B cell (primary cell): Measurements from ENCODE around the gene LRIT2. TPM values are rescaled to one million over a fixed set of nuclear protein-coding genes. Genes with fewer than 3 reads are reported as not detected.

Source experiments
- ATAC-seq: fragments of 200-7000 bp; cut with Tn5 transposase; one replicate; pipeline ENCODE4 v1.10.0; 2021; ENCODE audit warnings: low read depth, mild to moderate bottlenecking, moderate number of reproducible peaks, moderate library complexity
- CTCF ChIA-PET: fragments of 350-600 bp; sonication (Branson Sonifier 250); formaldehyde crosslinking; loops from one replicate; lab custom pipeline; 2021; ENCODE audit warnings: antibody characterized with exemption, inconsistent platforms; lab: Charles Lee
- POLR2A ChIA-PET: fragments of 350-600 bp; sonication (Branson Sonifier 250); formaldehyde crosslinking; loops from one replicate; lab custom pipeline; 2021; ENCODE audit warnings: antibody characterized with exemption; lab: Charles Lee
- DNase-seq: peaks from one replicate; pipeline ENCODE4 v3.0.0; 2013
- H2AFZ ChIP-seq: 2 replicates; pipeline ENCODE4 v1.6.1; 2012; ENCODE audit warnings: mild to moderate bottlenecking, low read depth, low read length; ENCODE audit not compliant: insufficient read depth, poor library complexity, severe bottlenecking
- H3K27ac ChIP-seq, 2 donors: 1 replicate in 1 of 2; 2 replicates in 1 of 2; pipeline ENCODE4 v1.5.1; 2012 to 2013; ENCODE audit warnings: low read length in 2 of 2, mild to moderate bottlenecking in 2 of 2, moderate library complexity in 1 of 2
- H3K27me3 ChIP-seq, 4 experiments: fragments of 200-600 bp in 1 of 4; sonication (generic) in 1 of 4; replicated peaks in 1 of 4; 1 replicate in 2 of 4; 2 replicates in 2 of 4; pipeline versions ENCODE4 v1.6.1 to v1.7.0; 2013 to 2016; ENCODE audit warnings: low read length in 3 of 4, mild to moderate bottlenecking in 2 of 4, mixed read lengths in 1 of 4, moderate library complexity in 1 of 4; ENCODE audit not compliant: insufficient read depth in 4 of 4, control insufficient read depth in 3 of 4; ENCODE audit errors: control extremely low read depth in 1 of 4
- H3K36me3 ChIP-seq, 2 experiments: replicated peaks in 1 of 2; 1 replicate in 1 of 2; 2 replicates in 1 of 2; pipeline versions ENCODE4 v1.6.1 to v1.7.1; 2013; ENCODE audit warnings: low read length in 1 of 2; ENCODE audit not compliant: insufficient read depth in 2 of 2, control insufficient read depth in 1 of 2; ENCODE audit errors: control extremely low read depth in 1 of 2, extremely low read depth in 1 of 2
- H3K4me1 ChIP-seq, 2 donors: fragments of 200-600 bp in 1 of 2; sonication (generic) in 1 of 2; 1 replicate in 1 of 2; 2 replicates in 1 of 2; pipeline versions ENCODE4 v1.5.1 to v1.6.1; 2013 to 2017; ENCODE audit warnings: low read length in 2 of 2; ENCODE audit not compliant: control insufficient read depth in 2 of 2, insufficient read depth in 2 of 2
- H3K4me2 ChIP-seq: replicated peaks from 2 replicates; pipeline ENCODE3; 2012; ENCODE audit warnings: mild to moderate bottlenecking, low read depth, low read length; ENCODE audit not compliant: poor library complexity, severe bottlenecking
- H3K4me3 ChIP-seq, 5 experiments: fragments of 200-600 bp in 1 of 5; sonication (generic) in 1 of 5; 1 replicate in 3 of 5; 2 replicates in 2 of 5; pipeline versions ENCODE4 v1.5.1 to v1.7.0; 2011 to 2016; ENCODE audit warnings: low read length in 4 of 5, mild to moderate bottlenecking in 4 of 5, low read depth in 2 of 5, control low read depth in 1 of 5, moderate library complexity in 1 of 5; ENCODE audit not compliant: insufficient read depth in 1 of 5; ENCODE audit errors: control extremely low read depth in 1 of 5, extremely low read depth in 1 of 5
- H3K79me2 ChIP-seq: fragments of 200-600 bp; sonication (generic); one replicate; pipeline ENCODE4 v1.6.0; 2016; ENCODE audit warnings: low read length; ENCODE audit not compliant: control insufficient read depth, insufficient read depth
- H3K9ac ChIP-seq: fragments of 200-600 bp; sonication (generic); 2 replicates; pipeline ENCODE4 v1.6.1; 2017; ENCODE audit warnings: mild to moderate bottlenecking, low read length, moderate library complexity
- H3K9me3 ChIP-seq, 3 donors: one replicate each; pipeline versions ENCODE4 v1.6.1 to v1.7.1; 2013; ENCODE audit warnings: low read length in 2 of 3; ENCODE audit not compliant: control insufficient read depth in 2 of 3, insufficient read depth in 1 of 3; ENCODE audit errors: control extremely low read depth in 1 of 3
- H4K20me1 ChIP-seq: 2 replicates; pipeline ENCODE4 v1.6.0; 2012; ENCODE audit warnings: mild to moderate bottlenecking, low read length; ENCODE audit not compliant: insufficient read depth, control insufficient read depth, poor library complexity, severe bottlenecking
- H3K27ac Mint-ChIP-seq: one replicate; pipeline ENCODE4 v1.8.0; 2021; ENCODE audit warnings: mixed read lengths
- H3K27me3 Mint-ChIP-seq: one replicate; pipeline ENCODE4 v1.8.0; 2021; ENCODE audit warnings: mixed read lengths
- H3K4me1 Mint-ChIP-seq: one replicate; pipeline ENCODE4 v1.8.0; 2021; ENCODE audit warnings: mixed read lengths
- H3K4me3 Mint-ChIP-seq: one replicate; pipeline ENCODE4 v1.8.0; 2021; ENCODE audit warnings: mixed read lengths
- H3K9me3 Mint-ChIP-seq: one replicate; pipeline ENCODE4 v1.8.0; 2022; ENCODE audit warnings: mixed read lengths; ENCODE audit not compliant: insufficient read depth
- EZH2 ChIP-seq: IDR thresholded peaks from 2 replicates; pipeline ENCODE4 v1.6.1; 2012; ENCODE audit warnings: borderline replicate concordance, low read depth, mild to moderate bottlenecking, moderate library complexity, low read length; ENCODE audit not compliant: insufficient read depth, poor library complexity, severe bottlenecking
- WGBS: methylation state at CpG from one replicate; pipeline ENCODE4 v1.1.5; 2013; ENCODE audit warnings: missing lambda C conversion rate; ENCODE audit not compliant: insufficient coverage; 5-methylcytosine and 5-hydroxymethylcytosine counted together
- intact Hi-C: fragments of 100-400 bp; cut with micrococcal nuclease; formaldehyde crosslinking; loops from one replicate; pipeline ENCODE4 v1.10.0; 2022
- polyA plus RNA-seq: library from polyadenylated mRNA; depleted of rRNA; stranded (reverse); fragments of >200 nt; gene quantifications from 2 replicates; pipeline ENCODE4 v1.2.3, GENCODE V29; 2012
- total RNA-seq, 2 donors: library from RNA; stranded (reverse); fragments of 120-200 nt in 1 of 2; gene quantifications; 1 replicate in 1 of 2; 2 replicates in 1 of 2; pipeline versions ENCODE4 v1.2.3 to v1.2.4, GENCODE V29; 2013 to 2022
- TF ChIP-seq, protein P1 (sequence below): fragments of 200-600 bp; IDR thresholded peaks from one replicate; pipeline ENCODE4 v1.8.0; 2022; ENCODE audit warnings: antibody characterized with exemption, mild to moderate bottlenecking

The LRIT2 gene
- total and polyA plus RNA-seq, 2 donors (not counting 1 experiment from before 2014, with no cell fraction given) = not detected

- intact Hi-C loops = no loop called here
- peak; percentile 37 for ATAC-seq
Observed at GRCh38 chr10:84177541-84178141, 47.7 kb downstream of the LRIT2 start.

More at GRCh38 chr10:84177541-84178141, 47.7 kb downstream of the LRIT2 start:
- Mint-ChIP-seq H3K4me3 (no peak overlapping the region), H3K27me3 (no peaks in the 10 kb centered on the region), H3K9me3 (no peaks in the 10 kb centered on the region), H3K27ac (no peak overlapping the region), H3K4me1 (peaks cover 10% of the 10 kb centered on the region)
- ChIA-PET POLR2A (no interaction called here), CTCF (interaction anchor here (1.3 kb wide), 1 partner anchor 30 kb away, joined by 3 read pairs; no protein-coding TSS in a partner anchor)
- DNase-seq = peak; percentile 48
- no peaks in the 10 kb centered on the region for H3K36me3 ChIP-seq
- H3K4me3 ChIP-seq = no peak overlapping the region
- H3K79me2 ChIP-seq = no peaks in the 10 kb centered on the region
- 86% methylated on average over 3 of the region's 8 CpGs for WGBS
- no peaks in the 10 kb centered on the region for H4K20me1 ChIP-seq
- peak overlapping the region; percentile 31 to 52 for H3K27ac ChIP-seq
- H3K4me2 ChIP-seq = peak overlapping the region; percentile 49
- H3K4me1 ChIP-seq = peaks cover 26 to 37% of the 10 kb centered on the region in 2 donors
- H2AFZ ChIP-seq = peak overlapping the region; percentile 52
- no peaks in the 10 kb centered on the region for H3K27me3 ChIP-seq
- H3K9ac ChIP-seq = no peak overlapping the region
- TF ChIP-seq EZH2 = no peak
- TF ChIP-seq, protein P1, sequence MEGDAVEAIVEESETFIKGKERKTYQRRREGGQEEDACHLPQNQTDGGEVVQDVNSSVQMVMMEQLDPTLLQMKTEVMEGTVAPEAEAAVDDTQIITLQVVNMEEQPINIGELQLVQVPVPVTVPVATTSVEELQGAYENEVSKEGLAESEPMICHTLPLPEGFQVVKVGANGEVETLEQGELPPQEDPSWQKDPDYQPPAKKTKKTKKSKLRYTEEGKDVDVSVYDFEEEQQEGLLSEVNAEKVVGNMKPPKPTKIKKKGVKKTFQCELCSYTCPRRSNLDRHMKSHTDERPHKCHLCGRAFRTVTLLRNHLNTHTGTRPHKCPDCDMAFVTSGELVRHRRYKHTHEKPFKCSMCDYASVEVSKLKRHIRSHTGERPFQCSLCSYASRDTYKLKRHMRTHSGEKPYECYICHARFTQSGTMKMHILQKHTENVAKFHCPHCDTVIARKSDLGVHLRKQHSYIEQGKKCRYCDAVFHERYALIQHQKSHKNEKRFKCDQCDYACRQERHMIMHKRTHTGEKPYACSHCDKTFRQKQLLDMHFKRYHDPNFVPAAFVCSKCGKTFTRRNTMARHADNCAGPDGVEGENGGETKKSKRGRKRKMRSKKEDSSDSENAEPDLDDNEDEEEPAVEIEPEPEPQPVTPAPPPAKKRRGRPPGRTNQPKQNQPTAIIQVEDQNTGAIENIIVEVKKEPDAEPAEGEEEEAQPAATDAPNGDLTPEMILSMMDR = no peak
- peaks cover 0 to 12% (median 0%) of the 10 kb centered on the region in 3 donors for H3K9me3 ChIP-seq
